Activated CD4-positive, alpha-beta T cell treated with anti-CD3 and anti-CD28 coated beads, Interleukin-2, amount 50 U/mL, for 1 hour (primary cell): ENCODE measurements around the gene EGFL8.

Experiments used
- DNase-seq: peaks from one replicate; pipeline ENCODE4 v3.0.0-alpha.2; 2020

The EGFL8 gene

GRCh38 chr6:32168807-32169591 lies 4.6 kb downstream of the EGFL8 start:
- no peak for DNase-seq

GRCh38 chr6:32170294-32170693 lies 5.9 kb downstream of the EGFL8 start:
- DNase-seq = no peak

- no peak for DNase-seq
Observed at GRCh38 chr6:32171234-32171633, 6.8 kb downstream of the EGFL8 start.

GRCh38 chr6:32173051-32173727 lies 8.8 kb downstream of the EGFL8 start:
- DNase-seq = no peak

GRCh38 chr6:32174416-32174815 lies 10.0 kb downstream of the EGFL8 start:
- DNase-seq = no peak

- no peak for DNase-seq
Observed at GRCh38 chr6:32175322-32175710, 10.9 kb downstream of the EGFL8 start.

- peak; percentile 96 for DNase-seq
Observed at GRCh38 chr6:32175711-32176475, 11.5 kb downstream of the EGFL8 start, which contains the start of gene AGPAT1. Gene AGPAT1, minus strand, starts transcription at chr6:32176084. Its CDS starts 4,588 bp downstream, at chr6:32171496.

GRCh38 chr6:32176476-32177182 lies 12.2 kb downstream of the EGFL8 start:
- no peak for DNase-seq

- no peak for DNase-seq
Observed at GRCh38 chr6:32177183-32177787, 12.9 kb downstream of the EGFL8 start.

- DNase-seq = peak; percentile 91
Observed at GRCh38 chr6:32177788-32178546, 13.6 kb downstream of the EGFL8 start, which contains the start of gene RNF5. Gene RNF5, plus strand, starts transcription at chr6:32178405. Its CDS starts 107 bp downstream, at chr6:32178512.

- DNase-seq = no peak
Observed at GRCh38 chr6:32178547-32179440, 14.4 kb downstream of the EGFL8 start.

GRCh38 chr6:32179766-32180405 lies 15.5 kb downstream of the EGFL8 start:
- no peak for DNase-seq

GRCh38 chr6:32181148-32181702 lies 16.8 kb downstream of the EGFL8 start:
- DNase-seq = no peak

- DNase-seq = no peak
Observed at GRCh38 chr6:32181915-32182529, 17.6 kb downstream of the EGFL8 start.

GRCh38 chr6:32182555-32182981 lies 18.2 kb downstream of the EGFL8 start:
- no peak for DNase-seq

GRCh38 chr6:32183030-32183429 lies 18.6 kb downstream of the EGFL8 start:
- no peak for DNase-seq

GRCh38 chr6:32183483-32184083 lies 19.2 kb downstream of the EGFL8 start:
- no peak for DNase-seq

GRCh38 chr6:32184084-32184640 lies 19.8 kb downstream of the EGFL8 start, which contains the start of gene AGER:
Gene AGER, minus strand, starts transcription at chr6:32184253. Its CDS starts 31 bp downstream, at chr6:32184222.
- no peak for DNase-seq
